Pancreas (tissue), 10 donors: ENCODE data around the gene MAN1A2. TPM values are rescaled to one million over a fixed set of nuclear protein-coding genes. Genes with fewer than 3 reads are reported as not detected.

ENCODE experiments used
- ATAC-seq, 4 donors: fragments of 200-7000 bp; cut with Tn5 transposase; one replicate each; pipeline versions ENCODE4 v1.8.0 to v1.9.1; 2020; ENCODE audit warnings: mild to moderate bottlenecking in 4 of 4, moderate library complexity in 4 of 4
- DNase-seq, 6 donors: peaks; one replicate each; pipeline ENCODE4 v3.0.0-alpha.2; 2020
- FAIRE-seq: peaks from 2 replicates; lab custom pipeline; 2012; peaks lifted over from hg19 to GRCh38; lab: Jason Lieb, UNC
- H3K27ac ChIP-seq, 4 donors: fragments of 200-600 bp; sonication (generic); 1 replicate in 3 of 4; 2 replicates in 1 of 4; pipeline versions ENCODE4 v1.5.0 to v1.8.0; 2020
- H3K27me3 ChIP-seq, 4 donors: fragments of 200-600 bp; one replicate each; pipeline ENCODE4 v1.8.0; 2021
- H3K36me3 ChIP-seq, 3 donors: fragments of 200-600 bp; sonication (generic) in 1 of 3; one replicate each; pipeline versions ENCODE4 v1.5.0 to v1.8.0; 2020 to 2021
- H3K4me1 ChIP-seq, 3 donors: fragments of 200-600 bp; one replicate each; pipeline ENCODE4 v1.8.0; 2021
- H3K4me3 ChIP-seq, 4 donors: fragments of 200-600 bp; sonication (generic) in 2 of 4; one replicate each; pipeline versions ENCODE4 v1.5.0 to v1.8.0; 2020 to 2021
- H3K9me3 ChIP-seq, 4 donors: fragments of 200-600 bp; one replicate each; pipeline ENCODE4 v1.8.0; 2021
- CTCF ChIP-seq, 4 donors: fragments of 200-600 bp; sonication (generic) in 3 of 4; IDR thresholded peaks; one replicate each; pipeline versions ENCODE4 v1.5.0 to v1.8.0; 2021; ENCODE audit warnings: antibody characterized with exemption in 4 of 4
- WGBS, 2 donors: extraction: QIAGEN DNeasy Blood & Tissue Kit; methylation state at CpG; one replicate each; pipeline ENCODE4 v1.1.7; 2013; 5-methylcytosine and 5-hydroxymethylcytosine counted together
- intact Hi-C, 3 donors: fragments of 100-400 bp; cut with DNase I; formaldehyde crosslinking; loops; one replicate each; pipeline versions ENCODE4 v1.11.1 to v1.14.2; 2022
- polyA plus RNA-seq, 2 donors: library from polyadenylated mRNA; stranded (reverse); fragments of 200-250 nt; gene quantifications; one replicate each; pipeline ENCODE4 v1.2.3, GENCODE V29; 2013
- total RNA-seq, 6 donors: library from RNA; stranded (reverse); fragmentation: NEBNext Ultra II Directional in 4 of 6; extraction: Animal tissue kit (Norgen Biotek cat#: 25700) in 4 of 6; gene quantifications; one replicate each; pipeline versions ENCODE4 v1.2.1 to v1.2.4, GENCODE V29; 2021 to 2023
- donor health status: healthy with polysubstance abuse.
- donor health status: DM: no; HTN: no; CAD: no; lungs with moderate emphysema.
- donor health status: DM: no; HTN: no; CAD: no.
- donor health status: control.
- donor health status: control.
- donor health status: Bipolar disorder and iron deficiency.
- donor health status: DM: yes; HTN: yes; CAD: no.
- donor health status: DM: no; HTN: no; CAD: no.
- donor health status: DM: no; HTN: no; CAD: no.
- donor health status: DM: yes; HTN: yes; CAD: no.

MAN1A2 gene
- total and polyA plus RNA-seq, 8 donors: 6.0 to 50.7 (median 44.0) TPM

GRCh38 chr1:117561551-117561950 lies 194.3 kb downstream of the MAN1A2 start:
- TF ChIP-seq CTCF (IDR thresholded peaks at IDR 0.05): no peak
- ATAC-seq (no peak), FAIRE-seq (no peak), DNase-seq (peak in 1 of 6 donors; percentile 16)
- Histone ChIP-seq H3K9me3 (no peaks in the 10 kb centered on the region), H3K27ac (no peak overlapping the region), H3K4me1 (peaks cover 6 to 20% (median 7%) of the 10 kb centered on the region in 3 donors), H3K27me3 (no peaks in the 10 kb centered on the region), H3K4me3 (no peak overlapping the region), H3K36me3 (no peaks in the 10 kb centered on the region)
- 93 to 95% methylated on average over 2 of the region's 2 CpGs for WGBS, 2 donors
- intact Hi-C loops: no loop called here

GRCh38 chr1:117562581-117563491 lies 195.6 kb downstream of the MAN1A2 start:
- ATAC-seq (peak; percentile 59 to 82 (median 76)), FAIRE-seq (no peak), DNase-seq (peak in 5 of 6 donors; percentile 51 to 68 (median 60))
- Histone ChIP-seq H3K27me3 (no peaks in the 10 kb centered on the region), H3K9me3 (no peaks in the 10 kb centered on the region), H3K36me3 (no peaks in the 10 kb centered on the region), H3K27ac (peak overlapping the region; percentile 31 to 67 (median 58)), H3K4me3 (no peak overlapping the region), H3K4me1 (peaks cover 6 to 20% (median 7%) of the 10 kb centered on the region in 3 donors)
- WGBS, 2 donors: 40 to 43% methylated on average over 9 of the region's 9 CpGs
- no peak for TF ChIP-seq CTCF (IDR thresholded peaks at IDR 0.05)
- intact Hi-C loops: no loop called here

- H3K36me3 ChIP-seq: no peaks in the 10 kb centered on the region
- FAIRE-seq: no peak
- no peak overlapping the region for H3K4me3 ChIP-seq
- no peaks in the 10 kb centered on the region for H3K27me3 ChIP-seq
- peak overlapping the region in 2 of 4 donors; percentile 60 to 67 for H3K27ac ChIP-seq
- no peaks in the 10 kb centered on the region for H3K9me3 ChIP-seq
- intact Hi-C loops: no loop called here
- no peak for TF ChIP-seq CTCF (IDR thresholded peaks at IDR 0.05)
- ATAC-seq: no peak
- peaks cover 6 to 20% (median 7%) of the 10 kb centered on the region in 3 donors for H3K4me1 ChIP-seq
- no peak for DNase-seq
- 84 to 87% methylated on average over 4 of the region's 4 CpGs for WGBS, 2 donors
Observed at GRCh38 chr1:117563492-117563875, 196.2 kb downstream of the MAN1A2 start.

GRCh38 chr1:117564227-117565075 lies 197.2 kb downstream of the MAN1A2 start:
- peak overlapping the region in 1 of 4 donors; percentile 3 for H3K27ac ChIP-seq
- no peak for DNase-seq
- no peaks in the 10 kb centered on the region for H3K27me3 ChIP-seq
- ATAC-seq: no peak
- intact Hi-C loops: no loop called here
- WGBS, 2 donors: 81 to 84% methylated on average over 8 of the region's 8 CpGs
- no peak for TF ChIP-seq CTCF (IDR thresholded peaks at IDR 0.05)
- no peaks in the 10 kb centered on the region for H3K9me3 ChIP-seq
- H3K36me3 ChIP-seq: no peaks in the 10 kb centered on the region
- H3K4me1 ChIP-seq: peaks cover 6 to 20% (median 7%) of the 10 kb centered on the region in 3 donors
- no peak overlapping the region for H3K4me3 ChIP-seq
- FAIRE-seq: no peak
